Epidermal melanocyte (primary cell): ENCODE results near the gene SLC4A4.
"Not testable (repeated sequence)": the region's sequence is repeated elsewhere in the genome, so short reads cannot be mapped to it uniquely, and the experiment has no call there.

ENCODE experiments used
- DNase-seq: peaks from one replicate; pipeline ENCODE4 v3.0.0; 2011; ENCODE audit warnings: low spot score; ENCODE audit not compliant: insufficient read length

SLC4A4 gene

DNA sequence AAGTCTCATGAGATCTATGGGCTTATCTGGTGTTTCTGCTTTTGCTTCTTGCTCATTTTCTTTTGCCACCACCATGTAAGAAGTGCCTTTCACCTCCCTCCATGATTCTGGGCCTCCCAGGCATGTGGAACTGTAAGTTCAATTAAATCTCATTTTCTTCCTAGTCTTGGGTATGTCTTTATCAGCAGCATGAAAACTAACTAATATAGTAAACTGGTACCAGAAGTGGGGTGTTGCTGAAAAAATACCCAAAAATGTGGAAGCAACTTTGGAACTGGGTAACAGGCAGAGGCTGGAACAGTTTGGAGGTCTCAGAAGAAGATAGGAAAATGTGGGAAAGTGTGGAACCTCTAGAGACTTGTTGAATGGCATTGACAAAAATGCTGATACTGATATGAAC is 70.1 kb downstream of the SLC4A4 start:
- DNase-seq = not testable (repeated sequence)

DNA sequence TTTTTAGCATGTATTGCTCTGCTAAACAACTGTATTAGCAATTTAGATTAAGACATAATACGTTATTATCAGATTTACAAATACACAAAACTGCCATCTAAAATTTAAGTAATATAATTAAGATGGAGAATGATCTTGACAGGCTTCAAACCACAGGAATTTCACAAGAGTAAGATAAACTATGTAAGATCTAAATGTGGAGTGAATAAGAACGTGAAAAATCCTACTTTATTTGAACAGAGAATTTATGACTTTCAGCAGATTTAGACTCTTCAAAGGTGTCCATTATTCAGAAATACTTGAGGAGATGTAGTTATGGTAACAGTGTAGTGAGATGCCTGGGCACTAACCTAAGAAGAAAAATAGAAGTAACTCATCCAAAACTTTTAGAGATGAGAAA is 73.2 kb downstream of the SLC4A4 start:
- DNase-seq = no peak

DNA sequence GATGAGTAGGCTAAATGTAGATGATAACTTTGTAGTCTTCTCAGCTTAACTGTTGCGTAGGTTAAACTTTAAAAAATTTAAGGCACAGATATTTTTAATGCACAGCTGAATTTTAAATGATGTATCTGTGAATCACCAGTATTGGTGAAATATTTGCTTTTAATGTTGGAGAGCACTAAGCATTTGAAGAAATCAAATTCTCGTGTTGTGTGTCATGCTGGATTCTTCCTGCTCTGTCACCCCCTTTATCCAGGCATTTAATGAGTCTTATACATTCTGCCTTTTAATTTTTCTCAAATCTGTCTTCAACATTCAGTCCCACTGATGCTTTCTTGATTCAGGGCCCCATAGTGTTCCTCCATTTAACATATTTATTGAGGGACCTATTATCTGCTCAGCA is 76.7 kb downstream of the SLC4A4 start:
- DNase-seq = no peak

DNA sequence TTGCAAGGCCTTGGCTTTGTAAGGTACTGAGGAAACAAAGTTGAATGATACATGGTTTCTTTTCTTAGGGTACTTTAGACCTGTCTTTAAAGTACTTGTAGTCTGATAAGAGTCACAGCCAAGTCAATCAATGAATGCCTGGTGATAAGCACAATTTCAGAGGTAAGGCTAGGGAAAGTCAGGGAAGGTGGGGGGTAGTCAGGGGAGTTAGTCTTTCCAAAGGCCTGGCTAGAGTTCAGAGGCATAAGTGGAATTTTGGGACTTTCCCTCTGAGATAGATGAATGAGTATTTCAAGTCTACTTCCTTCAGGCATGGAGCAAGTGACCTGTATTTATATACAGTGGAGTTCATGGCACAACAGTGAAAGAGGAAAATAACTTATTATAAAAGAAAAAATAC is 78.3 kb downstream of the SLC4A4 start:
- DNase-seq = no peak

DNA sequence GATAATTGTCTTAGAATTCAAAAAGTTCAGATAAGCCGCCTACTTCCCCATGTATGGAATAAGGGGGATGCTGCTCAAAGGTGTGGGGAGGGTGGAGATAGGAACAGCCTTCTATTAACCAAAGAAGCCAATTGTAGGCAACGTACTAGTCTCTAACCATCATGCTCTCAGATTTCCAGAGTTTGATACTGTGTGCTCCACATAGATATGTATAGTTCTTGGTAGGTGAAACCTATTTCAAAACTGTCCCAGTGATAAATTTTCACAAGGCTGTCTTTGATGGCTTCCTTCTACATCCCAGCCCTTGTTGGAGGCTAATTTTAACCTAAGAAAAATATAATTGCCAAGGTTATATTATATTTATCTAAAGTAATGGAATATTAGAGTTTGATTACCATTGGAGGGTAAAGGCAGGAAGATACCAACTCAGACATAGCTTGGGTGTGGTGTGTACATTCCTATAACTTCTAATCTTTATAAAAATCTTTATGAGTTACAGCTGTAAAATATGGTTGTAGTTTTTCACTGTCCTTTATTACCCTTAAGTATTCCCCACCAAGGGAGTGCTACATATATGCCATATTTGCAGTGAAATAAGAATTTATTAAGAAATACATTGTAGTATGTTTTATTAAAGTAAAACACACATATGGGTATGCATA is 87.7 kb downstream of the SLC4A4 start:
- no peak for DNase-seq

DNA sequence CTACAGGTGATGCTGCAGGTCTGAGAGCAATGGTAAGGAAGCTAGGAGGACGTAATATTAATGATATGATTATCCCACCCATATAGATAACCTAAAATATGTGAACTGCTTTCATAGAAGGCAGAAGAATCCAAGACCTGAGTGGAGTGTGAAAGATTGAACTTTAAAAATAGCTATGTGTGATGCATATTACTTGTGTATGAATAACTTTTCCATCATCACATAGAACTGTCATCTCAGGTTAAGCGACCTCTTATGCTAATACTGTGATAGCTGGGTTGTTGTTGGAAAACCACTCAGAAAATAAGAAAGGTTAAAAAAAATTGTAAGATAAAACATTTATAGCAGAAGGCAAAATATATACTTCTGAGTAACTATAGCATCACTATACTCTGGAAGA is 90.3 kb downstream of the SLC4A4 start:
- DNase-seq = no peak

DNA sequence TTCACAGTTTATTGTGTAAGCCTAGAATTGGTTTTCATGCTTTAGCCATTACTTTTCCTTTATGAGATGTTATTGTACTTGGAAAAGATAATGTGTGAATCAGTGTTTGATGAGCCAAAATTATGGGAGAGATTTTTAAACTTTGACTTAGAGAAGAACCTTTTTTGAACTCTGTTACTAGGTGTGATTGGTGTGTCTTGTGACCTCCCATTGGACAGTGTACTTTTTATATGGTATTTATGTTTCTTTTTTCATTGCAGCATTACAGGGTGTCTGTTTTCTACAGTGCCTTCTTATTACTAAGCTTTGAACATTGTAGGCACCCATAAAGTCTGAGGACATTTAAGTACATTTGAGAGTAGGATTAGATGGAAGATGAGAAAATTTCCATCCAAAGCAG is 91.1 kb downstream of the SLC4A4 start:
- DNase-seq = no peak

DNA sequence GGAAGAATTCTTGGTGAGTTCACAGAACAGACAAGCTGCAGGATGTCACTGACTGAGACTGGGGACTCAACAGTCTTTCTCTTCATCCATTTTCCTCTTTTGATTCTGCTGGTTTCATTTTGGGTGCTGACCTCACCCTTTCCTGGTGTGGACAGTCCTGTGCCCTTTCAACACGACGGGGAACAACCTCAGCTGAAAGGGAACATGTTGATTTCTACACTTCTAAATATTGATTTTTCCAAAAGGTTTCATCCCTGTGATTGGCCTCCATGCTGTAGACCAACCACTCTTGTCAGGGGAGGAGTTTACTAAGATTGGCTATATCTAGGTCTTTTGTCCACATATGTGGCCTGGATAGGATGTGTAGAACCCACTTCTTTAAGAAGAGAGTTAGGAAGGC is 91.8 kb downstream of the SLC4A4 start:
- no peak for DNase-seq

DNA sequence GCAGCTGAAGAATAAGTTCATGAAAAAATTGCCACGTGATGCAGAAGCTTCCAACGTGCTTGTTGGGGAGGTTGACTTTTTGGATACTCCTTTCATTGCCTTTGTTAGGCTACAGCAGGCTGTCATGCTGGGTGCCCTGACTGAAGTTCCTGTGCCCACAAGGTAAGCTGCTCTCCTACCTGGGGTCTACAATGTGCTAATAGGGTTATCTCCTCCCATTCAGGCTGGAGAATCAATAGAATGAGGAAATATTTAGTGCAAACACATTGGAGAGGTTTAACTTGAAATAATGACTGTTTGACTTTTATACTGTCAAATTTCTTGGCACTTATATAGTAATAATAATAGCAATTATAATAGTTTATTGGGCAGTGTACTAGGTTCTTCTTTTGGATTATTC is 101.8 kb downstream of the SLC4A4 start:
- no peak for DNase-seq

DNA sequence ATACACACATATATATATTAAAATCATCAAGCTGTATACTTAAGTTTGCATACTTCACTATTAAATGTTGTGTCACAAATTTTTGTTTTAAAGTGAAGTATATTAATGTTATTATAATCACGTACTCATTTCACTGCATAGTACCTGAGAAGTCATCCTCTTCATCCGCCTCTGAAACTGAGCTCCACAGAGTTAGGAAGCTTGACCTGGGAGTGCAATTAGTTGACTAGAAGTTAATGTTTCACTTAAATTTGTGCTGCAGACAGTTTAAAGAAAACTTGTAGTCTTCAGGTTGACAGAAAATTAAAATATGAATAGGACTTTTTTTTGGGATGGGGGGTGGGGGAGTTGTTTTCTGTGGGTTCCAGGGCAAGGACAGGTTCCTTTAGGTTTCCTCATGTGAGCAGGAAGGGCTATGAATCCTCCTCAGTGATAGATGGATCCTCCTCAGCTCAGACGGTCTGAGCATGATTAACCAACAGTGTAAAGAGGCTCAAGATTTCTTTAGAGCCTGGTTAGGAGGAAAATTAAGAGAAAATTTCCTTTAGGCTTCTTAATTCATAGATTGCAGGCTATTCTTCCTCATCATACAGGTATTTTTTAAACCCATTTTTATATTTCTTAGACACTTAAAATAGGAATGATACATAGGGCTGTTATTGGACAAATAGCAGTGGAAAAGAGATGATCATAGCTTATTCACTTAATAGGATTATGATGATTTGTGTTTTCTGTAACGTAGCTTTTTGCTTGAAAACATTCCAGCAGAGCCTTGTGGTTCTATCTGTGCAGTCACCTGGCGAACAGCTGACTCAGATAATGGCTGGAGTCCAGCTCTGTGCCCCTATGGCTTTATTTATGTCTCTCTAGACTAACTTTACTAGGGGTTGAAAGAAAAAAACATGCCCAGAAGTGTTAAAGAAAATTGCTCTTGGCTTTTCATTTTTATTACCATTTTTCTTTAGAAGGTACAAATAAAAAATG is 102.7 kb downstream of the SLC4A4 start:
- no peak for DNase-seq

DNA sequence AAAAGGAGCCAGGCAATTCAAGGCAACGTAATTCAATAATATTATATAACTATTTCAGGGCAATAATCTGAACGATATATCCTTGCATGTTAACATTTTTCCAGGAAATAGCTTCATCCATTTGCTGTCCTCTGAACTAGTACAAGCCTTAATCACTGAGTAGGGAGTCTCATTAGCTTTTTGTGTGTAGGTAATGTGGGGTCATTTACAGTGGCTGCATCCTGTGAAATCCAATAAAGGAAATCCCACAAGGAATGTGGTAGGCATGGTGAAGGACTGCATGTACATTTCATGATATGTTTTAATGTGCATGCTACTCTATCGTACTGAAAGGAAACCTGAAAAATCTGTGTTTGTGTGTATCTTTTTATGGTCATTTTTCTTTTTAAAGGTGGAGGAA is 103.5 kb downstream of the SLC4A4 start:
- DNase-seq = no peak

DNA sequence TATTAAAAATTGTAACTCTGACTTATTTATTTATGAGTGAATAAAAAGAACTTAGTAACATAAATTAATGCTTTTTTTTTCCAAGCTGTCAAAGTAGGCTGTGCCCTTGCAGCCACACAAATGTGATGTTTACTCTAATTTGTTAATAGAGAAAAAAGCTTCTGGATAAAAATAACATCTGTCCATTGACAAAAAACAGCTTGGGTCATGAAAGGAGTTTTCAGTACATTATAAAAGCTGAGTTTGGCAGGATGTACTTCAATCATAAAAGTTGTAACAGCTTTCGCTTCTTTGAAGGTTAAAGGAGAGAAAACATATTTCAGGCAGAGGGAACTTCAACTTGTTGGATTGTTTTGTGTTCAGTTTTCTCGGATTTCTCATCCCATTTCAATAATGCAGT is 105.6 kb downstream of the SLC4A4 start:
- no peak for DNase-seq

DNA sequence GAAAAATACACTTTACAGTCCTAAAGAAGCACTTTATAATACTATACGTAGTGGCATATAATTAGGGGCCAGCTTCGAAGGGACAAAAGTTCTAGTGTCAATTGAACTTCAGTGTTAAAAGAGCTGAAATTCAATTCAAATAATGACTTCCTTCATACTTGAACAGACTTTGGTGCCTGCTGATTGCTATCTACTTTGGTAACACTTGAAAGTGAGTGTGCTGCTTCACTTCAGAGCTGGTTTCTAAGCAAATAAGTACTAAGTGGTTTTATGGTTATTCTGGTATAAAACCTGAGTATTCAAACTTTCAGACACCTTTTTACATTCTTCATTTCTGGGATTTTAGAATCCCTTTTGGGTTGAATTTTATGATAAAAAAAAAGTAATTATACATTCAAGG is 107.0 kb downstream of the SLC4A4 start:
- no peak for DNase-seq

DNA sequence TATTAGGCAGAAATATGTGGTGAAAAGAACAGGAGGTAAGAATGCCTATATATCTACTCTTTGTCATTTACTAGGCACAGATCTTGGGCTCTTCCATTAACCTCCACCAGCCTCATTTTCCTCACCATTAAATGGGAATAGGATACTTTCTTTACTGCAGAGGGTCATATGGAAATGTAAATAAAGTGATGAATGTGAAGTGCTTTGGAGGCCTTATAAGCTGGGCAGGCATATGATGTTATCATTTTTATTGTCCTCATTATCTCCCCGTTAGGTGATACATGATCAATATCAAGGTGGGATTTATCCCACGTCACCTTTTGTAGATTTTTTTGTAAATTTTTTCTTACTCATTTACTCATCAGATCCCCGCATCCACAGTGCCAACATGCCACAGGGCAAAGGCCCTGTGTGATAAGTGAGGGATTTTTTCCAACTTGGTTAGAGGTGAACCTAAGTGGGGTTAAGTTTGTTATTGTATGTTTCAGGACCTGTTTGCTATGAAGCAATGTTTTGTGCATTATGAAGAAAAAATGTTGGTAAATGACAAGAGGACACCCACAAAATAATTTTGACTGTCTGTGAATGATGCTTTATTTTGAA is 107.8 kb downstream of the SLC4A4 start:
- DNase-seq = no peak

DNA sequence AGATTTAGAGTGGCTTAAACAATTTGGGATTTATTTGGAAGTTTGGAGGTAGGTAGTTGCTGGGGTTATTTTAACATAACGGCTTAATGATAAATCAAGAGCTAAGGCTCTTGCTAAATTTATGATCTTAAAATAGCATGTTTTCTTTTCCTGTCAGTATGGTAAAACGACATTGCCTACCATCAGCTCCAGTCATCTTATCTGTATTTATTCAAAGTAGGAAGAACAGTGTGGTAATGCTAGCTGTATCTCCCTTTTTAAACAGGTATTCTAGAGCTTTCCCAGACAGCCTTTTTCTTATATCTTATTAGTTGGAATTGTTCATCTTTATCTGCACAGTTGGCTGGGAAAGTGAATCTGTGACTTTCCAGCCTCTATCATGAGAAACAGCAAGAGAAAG is 110.2 kb downstream of the SLC4A4 start:
- no peak for DNase-seq

DNA sequence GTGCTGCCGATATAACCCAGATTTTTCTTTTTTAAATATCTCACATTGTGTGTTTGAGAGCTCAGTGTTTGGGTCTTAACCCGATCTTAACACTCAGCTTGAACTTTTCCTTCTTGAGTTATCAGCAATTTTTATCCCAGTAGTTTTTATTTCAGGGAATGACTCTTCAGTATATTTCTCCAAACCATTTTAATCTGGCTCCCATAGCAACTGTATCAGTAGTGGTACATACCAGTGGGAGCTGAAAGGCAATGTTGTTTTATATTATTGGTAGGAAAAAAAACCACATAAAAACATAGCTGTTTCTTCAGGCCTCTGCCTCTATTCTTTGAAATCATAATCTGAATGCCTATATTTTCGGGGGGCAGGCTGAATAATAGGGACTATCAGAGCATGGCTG is 111.1 kb downstream of the SLC4A4 start:
- no peak for DNase-seq

DNA sequence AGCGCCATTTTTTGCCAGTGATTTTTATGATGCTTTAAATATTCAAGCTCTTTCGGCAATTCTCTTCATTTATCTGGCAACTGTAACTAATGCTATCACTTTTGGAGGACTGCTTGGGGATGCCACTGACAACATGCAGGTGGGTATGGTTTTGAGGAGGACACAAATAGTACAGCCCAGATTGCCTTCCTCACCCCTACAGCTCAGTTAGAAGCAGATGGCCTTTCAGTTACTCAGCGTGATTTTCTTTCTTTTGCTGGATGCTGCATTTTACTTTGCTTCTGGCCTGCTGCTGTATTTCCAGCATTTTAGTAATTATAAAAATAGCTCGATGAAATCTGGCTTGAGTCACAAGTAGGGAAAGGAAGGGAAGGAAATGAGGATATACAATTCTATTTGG is 114.7 kb downstream of the SLC4A4 start:
- DNase-seq = no peak

DNA sequence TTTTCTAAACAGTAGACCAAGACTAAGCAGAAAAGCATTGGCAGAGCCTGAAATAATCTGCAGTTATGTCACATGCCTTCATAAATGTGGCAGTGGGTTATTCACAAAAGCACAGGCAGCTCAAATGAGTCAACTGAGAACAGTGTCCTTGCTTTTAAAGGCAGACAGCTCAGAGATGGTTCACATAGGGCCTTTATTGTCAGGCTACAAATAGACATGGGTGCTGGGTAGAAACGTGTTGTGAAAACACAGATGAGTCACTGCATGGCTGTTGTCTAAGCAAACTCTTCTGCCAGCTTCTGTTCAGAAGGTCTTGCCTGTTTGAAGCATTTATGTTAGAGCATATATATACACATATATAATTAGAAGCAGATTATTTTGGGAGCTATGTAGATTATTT is 118.0 kb downstream of the SLC4A4 start:
- DNase-seq = no peak

DNA sequence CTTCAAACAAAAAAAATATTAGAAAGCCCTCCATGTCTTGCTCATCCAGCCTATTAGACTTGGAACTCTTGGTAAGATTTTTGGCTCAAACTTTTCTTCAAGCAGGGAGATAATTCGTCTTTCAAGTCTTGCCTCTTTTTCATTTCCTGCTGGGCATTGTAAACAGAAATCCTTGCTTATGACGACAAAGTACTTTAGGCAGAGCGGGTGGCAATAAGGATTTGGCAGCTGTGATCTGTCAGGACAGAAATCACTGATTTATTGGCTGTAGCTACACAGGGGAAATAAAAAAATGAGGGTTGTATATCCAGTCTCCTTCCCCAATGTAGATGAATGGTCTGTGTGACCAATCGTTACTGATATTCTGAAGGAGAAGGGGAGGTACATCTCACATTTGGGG is 121.6 kb downstream of the SLC4A4 start:
- no peak for DNase-seq

DNA sequence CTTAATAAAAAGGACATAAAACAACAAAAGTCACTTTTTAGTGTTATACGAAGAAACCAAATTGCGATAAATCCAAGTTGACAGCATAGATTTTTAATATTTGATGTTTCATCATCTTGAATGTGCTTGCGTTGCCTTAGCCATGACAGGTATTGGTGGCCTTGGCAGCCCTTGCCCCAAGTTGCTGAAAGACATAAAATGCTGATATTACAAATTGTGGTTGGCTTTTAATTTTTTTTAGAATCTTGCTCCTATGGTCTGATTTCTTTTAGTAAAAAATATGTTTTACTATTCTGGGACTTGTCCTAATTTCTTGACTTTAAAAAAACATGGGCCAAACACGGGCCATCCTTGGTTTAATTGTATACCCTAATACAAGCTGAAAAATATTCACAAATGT is 122.6 kb downstream of the SLC4A4 start:
- no peak for DNase-seq

DNA sequence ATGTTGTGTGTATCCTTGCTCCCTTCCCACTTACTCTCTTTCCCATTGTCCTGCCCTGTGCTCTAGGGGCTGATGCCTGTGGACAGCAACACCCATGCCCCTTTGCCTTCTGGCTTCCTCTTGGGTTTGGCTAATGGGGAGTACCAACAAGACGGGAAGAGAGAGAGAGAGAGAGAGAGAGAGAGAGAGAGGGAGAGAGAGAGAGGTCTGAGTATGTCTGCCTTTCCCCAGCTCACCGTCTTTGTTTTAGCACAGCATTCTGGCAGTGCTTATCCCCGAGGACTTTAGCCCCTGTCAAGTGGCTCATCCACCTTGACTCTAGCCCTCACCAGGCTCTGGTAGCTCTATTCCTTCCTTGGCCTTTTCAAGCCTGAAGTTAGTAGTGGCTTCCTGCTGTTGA is 128.0 kb downstream of the SLC4A4 start:
- no peak for DNase-seq

DNA sequence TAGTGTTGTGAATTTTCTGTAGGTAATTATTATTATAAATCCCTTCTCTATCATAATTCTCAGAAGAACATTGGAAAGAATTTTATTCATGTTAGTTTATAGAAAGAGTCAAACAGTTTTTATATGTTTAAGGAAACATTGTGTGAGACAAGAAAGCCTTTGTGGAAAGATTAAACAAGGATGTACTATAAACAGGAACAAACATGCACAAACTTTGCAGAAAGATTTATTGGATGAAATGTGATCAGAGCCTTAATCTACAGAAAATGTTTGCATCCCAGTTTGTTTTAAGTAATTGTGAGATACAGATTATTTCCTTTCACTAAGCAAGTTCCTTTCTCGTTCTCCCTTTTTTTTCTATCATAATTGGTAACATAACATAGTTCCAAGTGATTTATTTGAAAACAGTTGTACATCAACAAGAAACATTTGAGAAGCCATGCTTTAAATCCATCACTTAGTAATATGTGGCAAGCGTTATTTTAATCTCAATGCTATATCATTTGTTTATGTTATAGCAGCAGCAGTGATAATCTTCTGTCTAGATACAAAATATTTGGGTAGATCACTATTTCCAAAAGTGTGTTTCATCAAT is 129.4 kb downstream of the SLC4A4 start:
- no peak for DNase-seq
